Activated CD8-positive, alpha-beta memory T cell treated with anti-CD3 and anti-CD28 coated beads for 24 hours (primary cell): Measurements from ENCODE around the gene MAP2K3.
A peak's percentile ranks its signal among the peaks of the same experiment; 100 is the strongest.

Source experiments
- DNase-seq: peaks from one replicate; pipeline ENCODE4 v3.0.0-alpha.2; 2020

MAP2K3 gene

DNA sequence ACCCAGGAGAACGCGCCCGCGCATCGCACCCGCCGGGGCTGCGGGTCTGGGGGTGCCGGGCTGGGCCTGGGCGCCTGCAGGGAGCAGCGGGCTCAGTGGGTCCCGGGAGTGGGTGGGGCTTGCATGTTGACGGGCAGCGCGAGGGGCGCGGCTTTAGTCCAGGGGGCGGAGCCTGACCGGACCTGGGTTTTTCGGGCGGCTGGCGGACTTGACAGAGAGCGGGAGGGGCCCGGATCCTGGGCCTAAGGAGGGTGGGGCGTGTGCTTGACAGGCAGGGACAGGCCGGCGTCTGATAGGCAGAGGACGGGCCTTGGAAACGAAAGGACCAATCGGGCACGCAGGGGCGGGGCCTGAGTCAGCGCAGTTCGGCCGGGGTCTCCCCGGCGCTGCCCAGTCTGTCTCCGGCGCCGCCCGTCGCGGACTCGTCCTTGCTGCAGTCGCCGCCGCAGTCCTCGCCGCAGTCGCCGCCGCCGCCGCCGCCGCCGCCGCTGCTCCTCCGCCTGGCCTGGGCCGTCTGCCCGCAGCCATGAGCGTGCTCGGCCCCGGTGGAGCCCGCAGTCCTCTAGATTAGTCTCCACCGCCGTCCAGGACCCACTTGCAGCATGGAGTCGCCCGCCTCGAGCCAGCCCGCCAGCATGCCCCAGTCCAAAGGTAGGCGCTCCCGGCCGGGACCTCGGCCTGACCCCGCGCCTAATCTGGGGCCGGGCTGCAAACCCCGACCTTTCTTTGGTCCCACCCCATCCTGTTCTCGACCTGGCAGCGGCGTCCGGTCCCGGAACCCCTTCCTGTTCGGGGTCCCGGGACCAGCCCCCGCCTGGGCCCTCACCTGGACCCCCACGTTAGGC, at the start of gene MAP2K3:
Gene MAP2K3 (plus strand): TSS at position 393 of the 845 bp plus-strand sequence. CDS start 210 bp downstream, at position 603.
- peak; percentile 99 for DNase-seq

DNA sequence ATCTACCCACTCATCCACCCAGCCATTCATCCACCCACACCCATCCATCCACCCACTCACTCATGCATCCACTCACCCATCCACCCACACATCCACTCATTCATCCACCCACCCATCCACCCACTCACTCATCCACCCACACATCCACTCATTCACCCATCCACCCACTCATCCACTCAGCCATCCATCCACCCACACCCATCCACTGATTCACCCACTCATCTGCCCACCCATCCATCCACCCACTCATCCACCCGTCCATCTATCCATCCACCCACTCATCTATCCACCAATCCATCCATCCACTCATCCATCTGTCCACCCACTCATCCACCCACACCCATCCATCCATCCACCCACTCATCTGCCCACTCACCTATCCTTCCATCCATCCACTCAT, 48.6 kb upstream of the MAP2K3 start:
- DNase-seq = no peak

DNA sequence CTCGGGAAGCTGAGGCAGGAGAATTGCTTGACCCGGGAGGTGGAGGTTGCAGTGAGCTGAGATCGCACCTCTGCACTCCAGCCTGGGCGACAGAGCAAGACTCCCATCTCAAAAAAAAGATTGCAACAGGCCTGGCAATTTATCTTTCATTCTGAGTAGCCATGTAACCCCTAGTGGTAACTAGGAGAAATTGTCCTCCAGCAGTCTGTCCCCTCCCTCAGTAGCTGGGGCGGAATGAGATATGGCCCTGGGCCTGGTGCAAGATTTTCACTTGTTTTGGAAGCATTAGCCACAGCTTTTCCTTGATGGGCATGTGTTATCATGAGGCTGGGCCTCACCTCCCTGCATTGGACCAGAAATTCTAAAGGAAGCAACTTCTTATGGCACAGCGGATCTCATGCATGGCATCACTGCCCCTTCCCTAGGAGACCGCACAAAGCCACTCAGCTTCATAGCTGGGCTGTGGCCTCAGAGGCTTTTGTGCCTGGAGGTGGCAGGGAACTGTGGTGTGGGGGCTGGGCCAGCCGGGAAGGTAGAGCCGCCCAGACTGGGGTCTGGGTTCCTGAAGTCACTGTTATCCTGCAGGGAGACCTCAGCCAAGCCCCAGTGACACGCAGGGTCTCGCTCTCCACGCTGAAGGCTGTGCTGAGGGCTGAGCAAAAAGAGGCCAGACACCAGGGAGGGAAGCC, 44.7 kb upstream of the MAP2K3 start:
- no peak for DNase-seq

DNA sequence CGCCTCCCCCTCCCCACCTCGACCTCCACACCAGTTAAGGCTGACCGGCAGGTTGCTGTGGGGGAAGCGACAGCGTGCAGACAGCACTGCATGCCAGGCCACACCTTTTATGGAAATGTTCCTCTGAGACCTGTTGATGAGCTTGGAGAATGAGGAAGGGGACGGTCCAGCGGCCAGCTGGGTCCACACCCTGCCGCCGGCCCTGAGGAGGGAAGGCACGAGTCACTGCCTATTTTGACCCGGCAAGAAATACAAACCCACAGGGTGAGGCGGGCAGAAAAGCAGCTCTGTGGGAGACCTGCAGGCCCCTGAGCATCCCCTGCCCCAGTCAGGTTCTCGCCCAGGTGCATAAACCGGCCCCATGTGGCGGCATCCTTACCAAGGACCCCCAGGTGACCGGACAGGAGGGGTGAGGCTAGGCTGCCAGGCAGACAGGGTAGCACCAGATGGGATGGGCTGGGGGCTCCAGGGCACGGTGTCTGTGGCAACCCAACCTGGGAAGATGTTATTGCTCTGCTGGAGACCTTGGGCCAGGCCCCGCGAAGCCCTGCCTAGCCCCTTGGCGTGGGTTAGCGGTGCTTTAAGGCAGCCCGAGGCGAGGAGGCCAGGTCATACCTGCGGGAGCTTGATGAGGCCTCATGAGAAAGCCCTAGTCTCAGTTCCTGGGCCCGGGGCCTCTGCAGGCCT, 44.0 kb upstream of the MAP2K3 start:
- DNase-seq = no peak

DNA sequence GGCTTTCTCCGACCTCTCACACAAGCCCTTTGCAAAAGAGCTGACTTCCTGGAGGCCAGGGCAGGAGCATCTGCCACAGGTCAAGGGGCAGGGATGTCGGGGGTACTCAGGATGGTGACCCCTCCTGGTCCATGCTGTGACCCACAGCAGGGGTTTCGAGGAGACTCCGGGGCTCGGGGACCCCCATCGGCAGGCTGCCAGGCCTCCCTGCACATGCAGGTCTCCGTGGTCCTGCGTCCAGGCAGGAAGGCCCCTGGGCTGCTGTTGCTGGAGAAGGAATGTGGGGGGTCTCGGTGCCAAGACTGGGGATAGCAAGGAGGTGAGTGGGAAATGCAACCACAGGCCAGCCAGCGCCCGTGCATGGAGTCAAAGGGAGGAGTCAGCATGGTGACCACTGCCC, 42.9 kb upstream of the MAP2K3 start:
- DNase-seq = no peak

DNA sequence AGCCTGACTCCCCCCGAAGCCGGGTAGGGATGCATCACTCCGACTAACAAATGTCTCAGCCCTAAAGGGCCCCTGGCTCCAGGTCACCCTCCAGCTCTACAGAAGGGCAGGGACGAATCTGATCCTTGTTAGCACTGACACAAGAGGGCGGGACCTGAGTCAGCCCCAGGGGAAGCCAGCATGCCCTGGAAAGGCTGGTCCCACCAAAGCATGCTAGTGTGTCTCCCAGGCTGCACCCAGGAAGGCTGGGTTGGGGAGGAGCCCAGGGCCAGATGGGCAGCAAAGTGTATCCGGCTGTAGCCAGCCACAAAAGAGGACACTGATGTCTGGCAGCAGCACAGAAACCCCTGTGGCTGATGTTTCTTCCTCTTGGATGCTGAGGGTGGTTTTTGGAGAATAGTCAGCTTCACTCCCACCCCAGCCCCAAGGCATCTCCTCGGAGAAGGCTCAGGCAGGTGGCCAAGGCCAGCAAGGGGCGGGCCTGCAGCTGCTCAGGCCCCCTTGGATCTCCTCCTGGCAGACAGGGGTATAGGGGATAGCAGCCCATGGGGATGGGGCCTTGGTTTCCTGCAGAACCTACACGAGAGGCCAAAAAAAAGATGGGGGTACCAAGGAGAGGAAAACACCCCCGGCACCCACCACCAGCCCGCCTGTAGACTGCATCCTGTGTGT, 42.3 kb upstream of the MAP2K3 start:
- no peak for DNase-seq

DNA sequence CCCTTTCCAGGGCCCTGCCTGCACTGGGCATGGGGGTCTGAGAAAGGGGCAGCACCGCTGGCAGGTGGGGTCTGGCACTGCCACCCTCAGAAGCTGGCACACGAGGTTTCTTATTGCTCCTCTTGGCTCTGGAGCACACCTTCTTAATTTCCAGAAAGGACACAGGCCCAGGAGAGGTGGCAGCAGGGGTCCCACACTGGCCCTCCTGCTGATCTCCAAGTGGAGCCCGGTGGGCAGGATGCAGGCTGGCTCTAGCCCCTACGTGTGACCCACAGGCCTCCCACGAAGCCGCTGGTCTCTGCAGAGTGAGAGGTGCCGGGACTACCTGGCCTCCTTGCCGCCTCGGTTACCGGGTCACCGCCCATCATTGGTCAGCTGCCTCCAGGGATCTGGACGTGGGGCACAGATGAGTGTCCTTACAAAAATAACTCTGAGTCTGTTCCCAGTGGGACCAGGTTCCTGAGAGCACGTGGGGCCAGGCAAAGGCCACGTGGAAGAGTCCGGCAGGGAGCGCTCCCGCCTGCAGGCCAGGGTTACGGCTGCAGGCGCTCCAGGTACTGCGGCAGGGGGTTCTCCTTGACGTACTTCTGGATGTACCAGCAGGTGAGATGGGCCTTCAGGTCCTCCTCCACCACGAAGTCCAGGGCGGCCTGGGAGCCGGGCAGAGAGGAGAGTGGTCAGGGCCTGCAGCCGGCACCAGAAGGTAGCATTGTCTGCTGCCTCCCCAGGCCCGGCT, 41.6 kb upstream of the MAP2K3 start:
- DNase-seq = no peak

DNA sequence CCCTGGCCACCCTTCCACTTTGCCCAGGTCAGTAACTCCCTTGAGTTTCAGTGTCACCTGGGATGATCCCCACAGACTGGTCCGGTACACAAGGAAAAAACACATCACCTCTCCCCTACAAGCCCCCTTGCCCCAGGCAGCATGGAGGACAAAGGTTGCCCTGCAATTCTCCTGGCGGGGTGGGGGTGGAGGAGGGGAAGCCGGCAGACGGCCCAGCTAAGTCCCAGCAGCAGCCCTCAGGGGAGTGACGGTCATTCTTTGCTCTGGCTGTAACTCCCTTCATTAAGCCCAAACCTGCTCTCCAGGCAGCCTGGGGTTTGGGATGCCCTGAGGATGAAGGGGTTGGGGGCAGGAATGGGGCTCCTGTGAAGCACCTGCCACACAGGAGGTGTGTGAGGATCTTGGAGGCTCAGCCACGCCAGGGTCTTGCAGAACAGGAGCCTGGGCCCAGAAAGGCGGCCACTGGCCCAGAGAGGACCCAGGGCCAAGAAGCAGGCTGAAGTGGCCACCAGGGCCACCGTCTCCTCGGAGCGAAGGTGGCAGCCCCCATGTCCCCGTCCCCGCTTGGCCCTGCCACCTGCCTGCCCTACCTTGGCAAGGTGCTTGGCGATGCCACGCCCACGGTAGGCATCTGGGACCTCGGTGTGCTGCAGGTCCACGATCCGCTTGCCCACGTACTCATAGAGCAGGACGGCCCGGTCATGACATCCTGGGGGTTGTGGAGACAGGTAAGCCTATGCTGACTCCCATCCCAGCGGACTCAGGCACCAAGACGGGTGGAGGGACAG, 40.8 kb upstream of the MAP2K3 start:
- DNase-seq = no peak

DNA sequence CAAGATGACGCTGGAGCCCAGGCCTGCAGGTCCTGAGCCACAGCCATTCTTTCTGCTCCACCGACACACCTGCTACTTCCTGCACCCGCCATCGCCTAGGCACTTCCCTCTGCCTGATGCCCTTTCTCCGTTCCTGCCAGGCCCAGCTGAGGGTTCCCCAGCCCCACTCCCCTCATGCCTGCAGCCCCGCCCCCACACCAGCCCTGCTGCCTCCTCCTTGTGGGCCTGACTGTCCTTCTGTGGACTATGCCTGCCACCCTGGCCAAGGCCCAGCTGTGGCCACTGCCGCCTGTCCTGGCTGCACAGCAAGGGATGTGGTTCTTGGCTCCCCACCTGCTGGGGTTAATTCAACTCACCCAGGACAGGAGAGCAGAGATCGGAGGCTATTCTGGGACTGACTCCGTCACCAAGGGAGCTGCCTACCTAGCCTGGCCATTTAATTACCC, 38.8 kb upstream of the MAP2K3 start:
- no peak for DNase-seq

DNA sequence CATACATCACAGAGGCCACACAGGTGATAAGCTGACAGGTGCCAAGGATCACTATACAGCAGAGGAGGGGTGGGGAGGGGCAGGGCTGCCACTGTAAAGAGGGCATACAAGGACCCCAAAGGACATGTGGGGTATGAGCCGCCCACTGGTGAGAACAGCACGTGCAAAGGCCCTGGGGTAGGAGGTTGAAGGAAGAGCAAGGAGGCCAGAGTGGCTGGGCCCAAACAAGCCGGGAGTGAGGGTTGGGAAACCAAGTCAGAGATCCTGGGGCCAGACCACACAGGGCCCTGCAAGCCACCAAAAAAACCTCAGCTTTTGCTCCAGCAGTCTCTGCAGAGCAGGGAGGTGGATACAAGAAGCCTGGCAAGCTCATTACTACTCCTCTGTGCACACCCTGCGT, 37.8 kb upstream of the MAP2K3 start:
- no peak for DNase-seq

DNA sequence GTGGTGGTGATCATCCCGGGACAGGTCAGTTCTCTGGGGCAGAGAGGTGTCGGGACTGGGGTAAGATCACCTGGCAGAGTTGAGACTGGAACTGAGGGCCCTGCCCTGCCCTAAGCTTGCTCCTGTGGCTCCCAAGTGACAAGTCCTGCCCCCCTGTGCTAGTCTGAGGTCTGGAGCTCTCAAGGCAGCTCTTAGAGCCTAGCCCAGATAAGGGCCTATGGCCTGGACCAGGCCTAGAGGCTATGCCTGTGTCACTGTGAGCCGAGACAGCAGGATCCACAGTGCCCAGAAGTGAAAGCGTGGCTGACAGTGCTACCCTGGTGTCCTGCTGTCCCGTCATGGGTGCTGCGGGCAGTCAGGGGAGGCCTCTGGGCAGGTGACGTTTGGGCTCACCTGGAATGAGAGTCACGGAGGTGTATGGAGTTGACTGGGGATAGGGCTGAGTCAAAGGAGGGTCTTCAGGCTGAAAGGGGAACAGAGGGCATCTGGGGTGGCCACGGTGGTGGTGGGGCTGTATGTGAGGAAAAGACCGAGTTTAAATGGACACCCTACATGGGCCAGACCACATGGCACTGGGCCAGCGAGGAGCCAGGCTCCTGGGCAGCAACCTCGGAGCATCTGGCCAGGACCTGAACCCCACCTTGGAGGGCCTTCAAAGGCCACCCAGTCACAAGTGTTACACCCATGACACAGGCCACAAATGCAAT, 36.8 kb upstream of the MAP2K3 start:
- no peak for DNase-seq

DNA sequence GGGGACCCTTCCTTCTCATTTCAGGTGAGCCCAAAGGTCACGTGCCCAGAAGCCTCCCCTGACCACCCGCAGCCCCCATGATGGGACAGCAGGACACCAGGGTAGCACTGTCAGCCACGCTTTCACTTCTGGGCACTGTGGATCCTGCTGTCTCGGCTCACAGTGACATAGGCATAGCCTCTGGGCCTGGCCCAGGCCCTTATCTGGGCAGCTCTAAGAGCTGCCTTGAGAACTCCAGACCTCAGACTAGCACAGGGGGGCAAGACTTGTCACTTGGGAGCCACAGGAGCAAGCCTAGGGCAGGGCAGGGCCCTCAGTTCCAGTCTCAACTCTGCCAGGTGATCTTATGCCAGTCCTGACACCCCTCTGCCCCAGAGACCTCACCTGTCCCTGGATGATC, 36.0 kb upstream of the MAP2K3 start:
- no peak for DNase-seq

DNA sequence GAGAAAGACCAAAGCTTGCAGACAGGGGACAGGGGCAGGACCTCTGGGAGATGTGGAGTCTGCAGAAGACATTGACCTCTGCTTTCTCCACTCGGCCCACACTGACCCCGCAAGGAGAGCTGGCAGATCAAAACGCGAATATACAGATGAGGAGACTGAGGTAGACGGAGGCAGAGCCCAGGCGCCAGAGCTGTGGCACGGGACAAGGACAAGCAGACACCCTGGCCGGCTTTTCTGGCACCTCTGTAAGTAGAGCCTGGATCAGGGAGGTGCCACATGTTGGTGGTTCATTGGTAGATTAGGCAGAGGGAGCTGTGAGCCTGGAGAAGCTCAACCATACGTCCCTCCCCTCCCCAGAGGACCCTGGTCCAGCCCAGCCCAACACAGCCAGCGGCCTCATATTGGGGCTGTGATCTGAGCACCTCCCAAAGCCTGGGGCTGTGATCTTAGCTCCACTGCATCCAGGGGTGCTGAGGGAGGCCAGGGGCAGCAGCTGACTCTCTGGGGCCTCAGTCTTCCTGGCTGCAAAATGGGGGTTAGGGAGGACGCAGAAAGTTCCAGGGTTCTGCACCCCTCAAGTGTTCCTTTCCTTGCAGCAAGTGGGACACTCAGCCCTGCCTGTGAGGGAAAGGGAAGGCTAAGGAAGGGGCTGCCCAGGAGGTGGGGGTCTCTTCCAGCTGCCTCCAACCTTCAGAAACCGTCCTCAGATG, 35.3 kb upstream of the MAP2K3 start:
- DNase-seq = no peak

DNA sequence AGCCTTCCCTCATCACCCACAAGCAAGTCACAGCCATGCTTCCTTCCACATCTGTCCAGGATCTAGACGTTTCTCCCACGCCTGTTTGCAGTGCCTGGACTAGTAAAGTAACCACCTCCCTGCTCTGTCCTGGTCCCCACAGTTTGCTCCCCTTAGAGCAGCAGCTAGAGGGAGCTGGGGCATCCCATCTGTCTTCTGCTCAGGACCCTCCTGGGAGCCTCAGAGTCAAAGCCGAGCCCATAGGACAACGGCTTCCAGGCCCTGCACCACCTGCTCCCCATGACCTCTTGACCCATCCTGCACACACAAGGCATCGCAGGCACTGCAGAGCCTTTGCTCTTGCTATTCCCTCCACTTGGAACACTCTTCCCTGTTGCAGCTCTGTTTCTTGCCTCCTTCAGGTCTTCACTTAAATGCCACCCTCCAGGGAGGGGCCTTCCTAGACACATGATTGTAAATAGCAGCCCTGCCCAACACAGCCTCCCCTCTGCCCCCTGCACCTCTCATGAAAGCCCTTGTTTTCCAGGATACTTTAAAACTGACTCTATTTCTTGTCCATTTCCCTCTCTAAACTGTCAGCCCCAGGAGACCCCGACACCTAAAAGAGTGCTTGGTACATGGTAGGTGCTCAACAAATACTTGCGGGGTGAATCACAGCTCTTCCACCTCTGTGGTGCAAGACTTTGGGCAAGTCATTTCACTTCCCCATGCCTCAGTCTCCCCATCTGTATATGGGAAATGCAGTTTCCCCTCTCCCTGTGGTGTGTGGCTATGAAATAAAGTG, 34.4 kb upstream of the MAP2K3 start:
- no peak for DNase-seq

DNA sequence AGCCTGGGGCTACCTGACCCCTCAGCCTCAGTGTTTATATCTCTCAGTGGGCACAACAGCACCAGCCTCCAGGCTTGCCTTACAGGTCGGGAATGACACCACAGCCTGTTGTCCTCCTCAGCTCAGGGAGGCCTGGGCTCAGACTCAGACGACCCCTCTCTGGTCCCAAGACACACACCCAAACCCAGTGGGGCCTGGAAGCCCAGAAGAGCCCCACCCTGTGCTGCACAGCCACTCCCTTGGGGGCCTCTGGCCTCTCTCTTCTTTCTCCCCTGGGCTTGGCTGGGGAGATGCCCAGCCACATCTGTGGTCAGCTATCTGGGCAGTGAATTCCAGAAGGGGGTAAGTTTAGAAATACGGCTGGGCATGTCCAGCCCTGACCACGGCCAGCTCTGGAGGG, 33.7 kb upstream of the MAP2K3 start:
- no peak for DNase-seq

DNA sequence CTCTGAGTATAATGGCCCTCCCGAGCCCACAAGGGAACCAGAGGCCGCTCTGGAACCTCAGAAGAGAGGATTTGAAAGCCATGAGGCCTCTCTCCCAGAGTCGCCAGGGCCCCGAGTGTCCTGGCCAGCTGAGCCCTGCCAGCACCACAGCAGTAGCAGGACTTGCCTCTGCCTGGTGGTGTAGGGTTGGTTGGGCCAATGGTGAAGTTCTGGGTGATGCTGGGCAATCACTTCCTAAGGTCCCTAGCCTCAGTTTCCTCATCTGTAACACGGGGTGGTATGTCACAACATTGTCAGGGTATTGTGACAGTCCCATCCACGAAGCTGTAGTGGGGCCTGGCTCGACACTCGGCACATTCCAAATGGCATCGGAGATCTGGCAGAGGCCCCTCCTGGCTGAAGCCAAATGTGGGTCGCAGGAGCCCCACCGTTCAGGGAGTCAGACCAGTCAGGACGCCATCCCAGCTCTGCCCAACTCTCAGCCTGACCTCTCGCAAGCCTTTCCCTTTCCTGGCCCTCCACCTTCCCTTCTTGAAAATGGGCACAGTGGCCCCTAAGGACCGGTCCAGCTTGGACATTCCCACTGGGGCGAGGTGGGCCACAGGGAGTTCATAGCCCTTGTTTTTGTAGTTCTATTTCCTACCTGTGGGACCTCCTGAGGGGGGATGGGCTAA, 33.0 kb upstream of the MAP2K3 start:
- DNase-seq = no peak

DNA sequence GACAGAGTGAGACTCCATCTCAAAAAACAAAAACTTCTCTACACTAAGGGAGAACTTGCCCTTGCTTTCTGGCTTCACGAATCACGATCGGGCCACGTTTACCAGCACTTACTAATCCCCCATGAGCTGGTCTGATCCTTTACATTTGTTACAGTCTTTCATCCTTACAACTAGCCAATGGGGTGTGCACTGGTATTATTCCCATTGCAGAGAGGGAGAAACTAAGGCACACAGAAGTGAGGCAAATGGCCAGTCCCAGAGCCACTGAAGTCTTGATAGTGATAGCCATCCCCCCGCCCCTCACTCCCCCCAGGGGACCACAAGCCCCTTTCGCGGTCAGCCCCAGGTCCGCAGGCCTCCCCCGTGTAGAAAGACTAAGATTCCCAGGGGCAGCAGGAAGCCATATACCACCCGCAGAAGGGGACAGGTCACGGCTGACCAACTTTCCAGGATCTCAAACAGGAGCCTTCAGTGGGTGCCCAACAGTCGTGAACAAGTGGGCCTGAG, 32.2 kb upstream of the MAP2K3 start:
- DNase-seq = no peak

DNA sequence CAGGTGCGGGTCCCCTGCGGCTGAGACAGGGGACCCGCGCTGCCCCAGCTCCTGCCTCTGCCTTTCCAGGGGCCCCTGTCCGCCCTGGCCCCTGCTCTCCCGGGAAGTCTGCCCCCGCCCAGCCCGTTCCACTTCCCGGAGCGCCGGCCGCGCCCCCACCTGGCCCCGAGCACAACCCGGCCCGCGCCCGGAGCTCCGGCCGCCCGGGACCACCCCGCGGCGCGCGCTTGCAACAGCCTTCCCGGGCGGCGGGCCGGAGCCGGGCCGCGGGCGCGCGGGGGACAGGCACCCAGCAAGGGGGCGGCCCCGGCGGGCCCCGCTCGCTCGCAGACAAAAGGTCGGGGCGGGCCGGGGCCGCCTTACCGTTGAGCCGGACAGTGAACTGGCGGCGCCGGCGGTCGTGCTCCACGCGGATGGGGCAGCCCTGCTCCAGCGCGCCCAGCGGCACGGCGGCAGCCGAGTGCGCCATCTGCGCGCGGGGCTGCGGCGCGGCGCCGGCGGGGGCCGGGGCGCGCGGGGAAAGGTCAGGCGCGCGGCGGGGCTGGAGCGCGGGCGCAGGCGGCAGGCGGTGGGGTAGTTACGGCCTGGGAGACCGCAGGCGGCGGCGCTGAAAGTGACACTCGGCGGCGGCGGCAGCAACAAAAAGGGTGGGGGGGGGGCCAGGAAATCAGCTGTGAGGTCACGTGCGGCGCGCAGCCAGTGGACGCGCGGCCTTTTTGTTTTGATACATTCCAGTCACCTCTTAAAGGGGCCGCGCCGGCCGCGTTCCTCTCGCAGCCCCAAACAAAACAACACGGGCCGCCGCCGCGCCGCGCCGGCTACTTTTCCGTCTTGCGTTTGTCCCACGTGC, 31.5 kb upstream of the MAP2K3 start, which contains the start of gene NATD1:
Gene NATD1 (minus strand): TSS at position 615 of the 850 bp plus-strand sequence. CDS start 146 bp downstream, at position 469.
- DNase-seq = peak; percentile 84
